ENCODE results near the gene HIF1A. TPM values are rescaled to one million over a fixed set of nuclear protein-coding genes. Genes with fewer than 3 reads are reported as not detected.

HIF1A gene
- 358 TPM for total RNA-seq
- 57.8 TPM for polyA plus RNA-seq (ENCODE audit: insufficient read depth, low read depth, low replicate concordance)
- long read RNA-seq, donor 1, partial matches to known transcripts: 13 of 18 reads
- long read RNA-seq, donor 1, other reads (novel, unspliced or antisense): 0 of 18 reads
- long read RNA-seq, donor 2, transcript HIF1A-202 (15 exons, 3,919 nt): major isoform, 7 of 54 reads
- long read RNA-seq, donor 2, partial matches to known transcripts: 46 of 54 reads
- long read RNA-seq, donor 2, other reads (novel, unspliced or antisense): 0 of 54 reads
- long read RNA-seq, donor 3, transcript HIF1A-202 (15 exons, 3,919 nt): major isoform, 9 of 29 reads
- long read RNA-seq, donor 3, partial matches to known transcripts: 13 of 29 reads
- long read RNA-seq, donor 3, other reads (novel, unspliced or antisense): 0 of 29 reads
- long read RNA-seq, donor 4, partial matches to known transcripts: 0 of 7 reads
- long read RNA-seq, donor 4, other reads (novel, unspliced or antisense): 0 of 7 reads
- long read RNA-seq, donor 5, partial matches to known transcripts: 9 of 11 reads
- long read RNA-seq, donor 5, other reads (novel, unspliced or antisense): 0 of 11 reads
- long read RNA-seq, donor 6, transcript HIF1A-209 (2 exons, 752 nt): minor isoform, 5 of 20 reads
- long read RNA-seq, donor 6, transcript HIF1A-202 (15 exons, 3,919 nt): major isoform, 7 of 20 reads
- long read RNA-seq, donor 6, partial matches to known transcripts: 7 of 20 reads
- long read RNA-seq, donor 6, other reads (novel, unspliced or antisense): 0 of 20 reads
- long read RNA-seq, donor 7, transcript HIF1A-203 (15 exons, 3,922 nt): minor isoform, 12 of 75 reads
- long read RNA-seq, donor 7, transcript HIF1A-202 (15 exons, 3,919 nt): major isoform, 39 of 75 reads
- long read RNA-seq, donor 7, partial matches to known transcripts: 13 of 75 reads
- long read RNA-seq, donor 7, other reads (novel, unspliced or antisense): 7 of 75 reads
- long read RNA-seq, donor 8, partial matches to known transcripts: 21 of 26 reads
- long read RNA-seq, donor 8, other reads (novel, unspliced or antisense): 0 of 26 reads
- long read RNA-seq, donor 9, partial matches to known transcripts: 10 of 13 reads
- long read RNA-seq, donor 9, other reads (novel, unspliced or antisense): 0 of 13 reads
- long read RNA-seq, donor 10, partial matches to known transcripts: 0 of 8 reads
- long read RNA-seq, donor 10, other reads (novel, unspliced or antisense): 0 of 8 reads

DNA sequence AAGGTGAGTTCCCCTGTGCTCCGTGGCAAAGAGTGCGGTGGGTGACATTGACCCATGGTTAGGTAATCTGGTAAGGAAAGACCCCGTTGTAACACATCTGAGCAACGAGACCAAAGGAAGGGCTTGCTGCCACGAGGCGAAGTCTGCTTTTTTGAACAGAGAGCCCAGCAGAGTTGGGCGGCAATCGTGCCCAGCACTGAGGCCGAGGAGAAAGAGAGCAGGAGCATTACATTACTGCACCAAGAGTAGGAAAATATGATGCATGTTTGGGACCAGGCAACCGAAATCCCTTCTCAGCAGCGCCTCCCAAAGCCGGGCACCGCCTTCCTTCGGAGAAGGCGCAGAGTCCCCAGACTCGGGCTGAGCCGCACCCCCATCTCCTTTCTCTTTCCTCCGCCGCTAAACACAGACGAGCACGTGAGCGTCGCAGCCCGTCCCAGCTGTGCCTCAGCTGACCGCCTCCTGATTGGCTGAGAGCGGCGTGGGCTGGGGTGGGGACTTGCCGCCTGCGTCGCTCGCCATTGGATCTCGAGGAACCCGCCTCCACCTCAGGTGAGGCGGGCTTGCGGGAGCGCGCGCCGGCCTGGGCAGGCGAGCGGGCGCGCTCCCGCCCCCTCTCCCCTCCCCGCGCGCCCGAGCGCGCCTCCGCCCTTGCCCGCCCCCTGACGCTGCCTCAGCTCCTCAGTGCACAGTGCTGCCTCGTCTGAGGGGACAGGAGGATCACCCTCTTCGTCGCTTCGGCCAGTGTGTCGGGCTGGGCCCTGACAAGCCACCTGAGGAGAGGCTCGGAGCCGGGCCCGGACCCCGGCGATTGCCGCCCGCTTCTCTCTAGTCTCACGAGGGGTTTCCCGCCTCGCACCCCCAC lies at the start of gene HIF1A:
Gene HIF1A, plus strand, starts transcription at position 684 of the 865 bp plus-strand sequence. CDS start 292 bp downstream, outside the sequence.
- intact Hi-C loops (cut with DNase I): no loop called here
- Histone ChIP-seq H3K9me3 (ENCODE audit: control insufficient read depth in 2 of 3, insufficient read depth in 1 of 3, low read length in 3 of 3) (no peaks in the 10 kb centered on the region), H3K4me3 (ENCODE audit: low read length in 3 of 3) (peak within 1 kb of the TSS; percentile 88 to 96 (median 94)), H3K27ac (ENCODE audit: low read depth in 2 of 2, low read length in 2 of 2) (peak within 1 kb of the TSS; percentile 99 to 100), H3K27me3 (ENCODE audit: control insufficient read depth, insufficient read depth, low read length) (no peaks in the 10 kb centered on the region), H3K4me1 (ENCODE audit: control insufficient read depth in 2 of 3, insufficient read depth in 2 of 3, low read depth in 1 of 3, low read length in 3 of 3) (peaks cover 0 to 3% (median 2%) of the 10 kb centered on the region in 3 donors), H3K9ac (ENCODE audit: low read length in 3 of 3) (peak within 1 kb of the TSS; percentile 85 to 98 (median 95)), H3K36me3 (ENCODE audit: control insufficient read depth in 2 of 3, insufficient read depth in 3 of 3, low read length in 3 of 3) (no peaks in the 10 kb centered on the region)
- DNase-seq (peak; percentile 98 to 100 (median 99)), FAIRE-seq (peak; percentile 8)
- TF ChIP-seq, protein P1, sequence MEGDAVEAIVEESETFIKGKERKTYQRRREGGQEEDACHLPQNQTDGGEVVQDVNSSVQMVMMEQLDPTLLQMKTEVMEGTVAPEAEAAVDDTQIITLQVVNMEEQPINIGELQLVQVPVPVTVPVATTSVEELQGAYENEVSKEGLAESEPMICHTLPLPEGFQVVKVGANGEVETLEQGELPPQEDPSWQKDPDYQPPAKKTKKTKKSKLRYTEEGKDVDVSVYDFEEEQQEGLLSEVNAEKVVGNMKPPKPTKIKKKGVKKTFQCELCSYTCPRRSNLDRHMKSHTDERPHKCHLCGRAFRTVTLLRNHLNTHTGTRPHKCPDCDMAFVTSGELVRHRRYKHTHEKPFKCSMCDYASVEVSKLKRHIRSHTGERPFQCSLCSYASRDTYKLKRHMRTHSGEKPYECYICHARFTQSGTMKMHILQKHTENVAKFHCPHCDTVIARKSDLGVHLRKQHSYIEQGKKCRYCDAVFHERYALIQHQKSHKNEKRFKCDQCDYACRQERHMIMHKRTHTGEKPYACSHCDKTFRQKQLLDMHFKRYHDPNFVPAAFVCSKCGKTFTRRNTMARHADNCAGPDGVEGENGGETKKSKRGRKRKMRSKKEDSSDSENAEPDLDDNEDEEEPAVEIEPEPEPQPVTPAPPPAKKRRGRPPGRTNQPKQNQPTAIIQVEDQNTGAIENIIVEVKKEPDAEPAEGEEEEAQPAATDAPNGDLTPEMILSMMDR (IDR thresholded peaks at IDR 0.05; ENCODE audit: borderline replicate concordance, extremely low read depth, insufficient read depth): no peak

GRCh38 chr14:61646366-61647116 lies 48.8 kb upstream of the HIF1A start:
- Histone ChIP-seq H3K9me3 (ENCODE audit: control insufficient read depth in 2 of 3, insufficient read depth in 1 of 3, low read length in 3 of 3) (no peaks in the 10 kb centered on the region), H3K27me3 (ENCODE audit: control insufficient read depth, insufficient read depth, low read length) (no peaks in the 10 kb centered on the region), H3K4me1 (ENCODE audit: control insufficient read depth in 2 of 3, insufficient read depth in 2 of 3, low read depth in 1 of 3, low read length in 3 of 3) (no peaks in the 10 kb centered on the region), H3K4me3 (ENCODE audit: low read length in 3 of 3) (no peak overlapping the region), H3K36me3 (ENCODE audit: control insufficient read depth in 2 of 3, insufficient read depth in 3 of 3, low read length in 3 of 3) (no peaks in the 10 kb centered on the region), H3K27ac (ENCODE audit: low read depth in 2 of 2, low read length in 2 of 2) (no peak overlapping the region), H3K9ac (ENCODE audit: low read length in 3 of 3) (no peak overlapping the region)
- DNase-seq: no peak
- intact Hi-C loops (cut with DNase I): no loop called here
- FAIRE-seq: no peak
- TF ChIP-seq, protein P1 (IDR thresholded peaks at IDR 0.05; ENCODE audit: borderline replicate concordance, extremely low read depth, insufficient read depth): no peak

Data from kidney (tissue), 22 donors.